H9 (cell line): ENCODE data around the gene CRYBG2. TPM values are rescaled to one million over a fixed set of nuclear protein-coding genes. Genes with fewer than 3 reads are reported as not detected.

Source experiments
- DNase-seq: peaks from one replicate; pipeline ENCODE4 v3.0.0-alpha.2; 2017
- H2AFZ ChIP-seq: one replicate; pipeline ENCODE4 v1.6.1; 2013; ENCODE audit warnings: mild to moderate bottlenecking, low read length, control low read depth, moderate library complexity
- H2AK5ac ChIP-seq: 2 replicates; pipeline ENCODE4 v1.6.1; 2013; ENCODE audit warnings: low read length, control low read depth, mixed read lengths; ENCODE audit not compliant: insufficient read length
- H2BK120ac ChIP-seq: one replicate; pipeline ENCODE4 v1.6.1; 2013; ENCODE audit warnings: low read depth, mild to moderate bottlenecking, low read length, control low read depth, inconsistent platforms; ENCODE audit not compliant: poor library complexity, severe bottlenecking
- H2BK12ac ChIP-seq: 2 replicates; pipeline ENCODE4 v1.6.1; 2013; ENCODE audit warnings: low read length, control low read depth, mixed read lengths, low read depth; ENCODE audit not compliant: insufficient read length
- H2BK15ac ChIP-seq: 2 replicates; pipeline ENCODE4 v1.6.1; 2013; ENCODE audit warnings: low read depth, low read length, control low read depth
- H2BK20ac ChIP-seq: one replicate; pipeline ENCODE4 v1.6.1; 2013; ENCODE audit warnings: low read depth, mild to moderate bottlenecking, low read length, control low read depth, inconsistent platforms; ENCODE audit not compliant: poor library complexity, severe bottlenecking
- H2BK5ac ChIP-seq: 2 replicates; pipeline ENCODE4 v1.6.1; 2013; ENCODE audit warnings: low read length, control low read depth, mixed read lengths; ENCODE audit not compliant: insufficient read length
- H3K14ac ChIP-seq: 2 replicates; pipeline ENCODE4 v1.6.1; 2013; ENCODE audit warnings: low read length, control low read depth; ENCODE audit not compliant: insufficient read depth
- H3K18ac ChIP-seq: 2 replicates; pipeline ENCODE4 v1.6.1; 2013; ENCODE audit warnings: low read depth, mild to moderate bottlenecking, mixed read lengths, low read length, control low read depth; ENCODE audit not compliant: insufficient read length
- H3K23ac ChIP-seq: 2 replicates; pipeline ENCODE4 v1.6.1; 2013; ENCODE audit warnings: low read length, control low read depth, mixed read lengths, low read depth; ENCODE audit not compliant: insufficient read length
- H3K23me2 ChIP-seq: 2 replicates; pipeline ENCODE4 v1.6.1; 2013; ENCODE audit warnings: low read depth, mild to moderate bottlenecking, mixed read lengths, low read length, control low read depth; ENCODE audit not compliant: insufficient read length, poor library complexity, severe bottlenecking
- H3K27ac ChIP-seq: 2 replicates; pipeline ENCODE4 v1.5.1; 2013; ENCODE audit warnings: low read length, control low read depth, mixed read lengths, low read depth; ENCODE audit not compliant: insufficient read length
- H3K27me3 ChIP-seq: 2 replicates; pipeline ENCODE4 v1.6.1; 2013; ENCODE audit warnings: low read length, control low read depth, inconsistent platforms; ENCODE audit not compliant: insufficient read depth
- H3K4ac ChIP-seq: 2 replicates; pipeline ENCODE4 v1.6.1; 2013; ENCODE audit warnings: low read depth, mild to moderate bottlenecking, control low read depth, inconsistent platforms, low read length, moderate library complexity
- H3K4me1 ChIP-seq: 2 replicates; pipeline ENCODE4 v1.6.1; 2013; ENCODE audit warnings: low read length, control low read depth, inconsistent platforms; ENCODE audit not compliant: insufficient read depth
- H3K4me2 ChIP-seq: 2 replicates; pipeline ENCODE4 v1.6.1; 2013; ENCODE audit warnings: low read length, control low read depth, mixed read lengths; ENCODE audit not compliant: insufficient read length, insufficient read depth
- H3K56ac ChIP-seq: 2 replicates; pipeline ENCODE4 v1.6.1; 2013; ENCODE audit warnings: low read depth, mild to moderate bottlenecking, mixed read lengths, low read length, control low read depth; ENCODE audit not compliant: insufficient read length
- H3K79me1 ChIP-seq: 2 replicates; pipeline ENCODE4 v1.6.1; 2013; ENCODE audit warnings: low read depth, mild to moderate bottlenecking, moderate library complexity, low read length, control low read depth, inconsistent platforms; ENCODE audit not compliant: insufficient read depth, poor library complexity, severe bottlenecking
- H3K79me2 ChIP-seq: 2 replicates; pipeline ENCODE4 v1.6.1; 2013; ENCODE audit warnings: low read length, control low read depth, inconsistent platforms; ENCODE audit not compliant: insufficient read depth
- H3K9ac ChIP-seq: 2 replicates; pipeline ENCODE4 v1.6.1; 2013; ENCODE audit warnings: low read length, control low read depth, mixed read lengths; ENCODE audit not compliant: insufficient read length; ENCODE audit errors: extremely low read depth
- H3K9me3 ChIP-seq: one replicate; pipeline ENCODE4 v1.6.1; 2013; ENCODE audit warnings: low read depth, low read length, inconsistent platforms; ENCODE audit not compliant: control insufficient read depth
- H3T11ph ChIP-seq: one replicate; pipeline ENCODE4 v1.6.1; 2013; ENCODE audit warnings: mild to moderate bottlenecking, low read length, control low read depth, inconsistent platforms
- H4K20me1 ChIP-seq: one replicate; pipeline ENCODE4 v1.6.1; 2013; ENCODE audit not compliant: control insufficient read depth, insufficient read length, insufficient read depth
- H4K5ac ChIP-seq: 2 replicates; pipeline ENCODE4 v1.6.1; 2013; ENCODE audit warnings: low read depth, mild to moderate bottlenecking, mixed read lengths, low read length, control low read depth; ENCODE audit not compliant: insufficient read length
- H4K8ac ChIP-seq: replicated peaks from 2 replicates; pipeline ENCODE4 v1.6.1; 2013; ENCODE audit warnings: low read length, control low read depth, mixed read lengths, low read depth; ENCODE audit not compliant: insufficient read length
- H4K91ac ChIP-seq: 2 replicates; pipeline ENCODE4 v1.6.1; 2013; ENCODE audit warnings: low read depth, mild to moderate bottlenecking, moderate library complexity, mixed read lengths, low read length, control low read depth; ENCODE audit not compliant: insufficient read length
- H3K27ac Mint-ChIP-seq, 3 experiments: 2 replicates in 2 of 3; 3 replicates in 1 of 3; pipeline ENCODE4 v1.8.0; 2020 to 2021; ENCODE audit warnings: mixed read lengths in 3 of 3, mild to moderate bottlenecking in 1 of 3, moderate library complexity in 1 of 3
- H3K27me3 Mint-ChIP-seq: 2 replicates; pipeline ENCODE4 v1.8.0; 2021; ENCODE audit warnings: low read depth, mild to moderate bottlenecking, moderate library complexity, mixed read lengths
- H3K36me3 Mint-ChIP-seq, 3 experiments: 2 replicates in 2 of 3; 3 replicates in 1 of 3; pipeline ENCODE4 v1.8.0; 2020 to 2021; ENCODE audit warnings: low read depth in 3 of 3, mixed read lengths in 3 of 3; ENCODE audit not compliant: insufficient read depth in 1 of 3
- H3K4me1 Mint-ChIP-seq, 2 experiments: 2 replicates each; pipeline ENCODE4 v1.8.0; 2020; ENCODE audit warnings: mixed read lengths in 2 of 2
- H3K4me3 Mint-ChIP-seq, 2 experiments: 2 replicates in 1 of 2; 3 replicates in 1 of 2; pipeline ENCODE4 v1.8.0; 2020 to 2021; ENCODE audit warnings: mild to moderate bottlenecking in 2 of 2, mixed read lengths in 2 of 2, moderate library complexity in 1 of 2
- H3K9me3 Mint-ChIP-seq, 2 experiments: 2 replicates in 1 of 2; 3 replicates in 1 of 2; pipeline ENCODE4 v1.8.0; 2020; ENCODE audit warnings: mild to moderate bottlenecking in 2 of 2, mixed read lengths in 2 of 2, moderate library complexity in 1 of 2
- CTCF ChIP-seq: fragments of 200-600 bp; sonication (generic); conservative IDR thresholded peaks from 3 replicates; pipeline ENCODE4 v1.8.0; 2021; ENCODE audit warnings: antibody characterized with exemption, mild to moderate bottlenecking
- WGBS: extraction: QIAGEN DNeasy Blood & Tissue Kit; methylation state at CpG from one replicate; pipeline ENCODE4 v1.1.7; 2013; ENCODE audit warnings: missing lambda C conversion rate, low lambda C conversion rate, mixed read lengths; ENCODE audit not compliant: insufficient read length; ENCODE audit errors: extremely low coverage; 5-methylcytosine and 5-hydroxymethylcytosine counted together
- total RNA-seq: library from RNA; stranded (reverse); gene quantifications from 2 replicates; pipeline ENCODE4 v1.2.1, GENCODE V29; 2021

Gene CRYBG2
- total RNA-seq, 1 experiment from 2014 or later, result 12.8 TPM

DNA sequence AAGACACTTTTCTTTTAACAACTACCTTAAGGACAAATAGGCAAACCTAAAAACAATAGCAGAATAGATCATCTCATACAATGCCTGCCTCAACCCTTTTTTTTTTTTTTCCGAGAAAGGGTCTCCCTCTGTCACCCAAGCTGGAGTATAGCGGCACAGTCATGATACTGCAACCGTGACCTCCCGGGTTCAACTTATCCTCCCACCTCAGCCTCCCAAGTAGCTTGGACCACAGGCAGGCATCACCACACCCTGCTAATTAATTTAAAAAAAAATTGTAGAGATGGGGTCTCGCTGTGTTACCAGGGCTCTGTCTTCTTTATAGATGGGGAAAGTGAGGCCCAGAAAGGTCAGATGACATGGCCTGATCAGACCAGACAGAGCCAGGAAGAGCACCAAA, 66.1 kb downstream of the CRYBG2 start:
- Histone ChIP-seq H3K27me3 (no peaks in the 10 kb centered on the region), H2BK15ac (no peak overlapping the region), H3K79me2 (no peaks in the 10 kb centered on the region), H2BK12ac (no peak overlapping the region), H3K9ac (no peak overlapping the region), H3K27ac (no peak overlapping the region), H3K4me2 (no peak overlapping the region), H3K23me2 (no peaks in the 10 kb centered on the region), H3K56ac (no peak overlapping the region), H3K79me1 (no peaks in the 10 kb centered on the region), H3K14ac (no peak overlapping the region), H4K91ac (no peak overlapping the region), H2AFZ (no peak overlapping the region), H4K8ac (no peak overlapping the region), H4K20me1 (no peaks in the 10 kb centered on the region), H3T11ph (no peak overlapping the region), H3K9me3 (no peaks in the 10 kb centered on the region), H3K23ac (no peak overlapping the region), H2AK5ac (no peak overlapping the region), H3K4ac (no peak overlapping the region), H2BK120ac (no peak overlapping the region), H3K4me1 (peaks cover 3% of the 10 kb centered on the region; the same call in 1 of the 2 replicates), H4K5ac (no peak overlapping the region), H3K18ac (no peak overlapping the region), H2BK5ac (no peak overlapping the region), H2BK20ac (no peak overlapping the region)
- no peak for TF ChIP-seq CTCF
- H3K9me3 Mint-ChIP-seq, result no peaks in the 10 kb centered on the region; a peak in 1 of 5 replicates
- DNase-seq, result no peak
- no peak overlapping the region for H3K27ac Mint-ChIP-seq
- no peaks in the 10 kb centered on the region; the same call in 1 of the 2 replicates for H3K27me3 Mint-ChIP-seq
- H3K4me3 Mint-ChIP-seq, result no peak overlapping the region
- H3K4me1 Mint-ChIP-seq, result peaks cover 34 to 47% of the 10 kb centered on the region in 2 experiments
- H3K36me3 Mint-ChIP-seq, result peaks cover 0 to 11% (median 3%) of the 10 kb centered on the region in 3 experiments; a peak in 3 of 7 replicates
- WGBS, result no CpG with 5 or more reads among the region's 5 CpGs
